Measurements from ENCODE around the gene MAP3K5. TPM values are rescaled to one million over a fixed set of nuclear protein-coding genes. Genes with fewer than 3 reads are reported as not detected.
"Not testable (repeated sequence)": the region's sequence is repeated elsewhere in the genome, so short reads cannot be mapped to it uniquely, and the experiment has no call there.

MAP3K5 gene
- polyA plus RNA-seq, 1 experiment: 2.5 TPM

- H3K36me3 ChIP-seq (ENCODE audit: control insufficient read depth, insufficient read depth, low read length): no peaks in the 10 kb centered on the region
- no peaks in the 10 kb centered on the region for H3K27me3 ChIP-seq (ENCODE audit: control insufficient read depth, insufficient read depth, low read length)
- H3K4me3 ChIP-seq (ENCODE audit: low read depth, low read length): no peak overlapping the region
- CTCF ChIA-PET: interaction anchor here (1.2 to 4.0 kb wide), 2 partner anchors 20 to 57 kb away, joined by 5 to 17 read pairs; no protein-coding TSS in a partner anchor
- TF ChIP-seq CTCF (IDR thresholded peaks at IDR 0.05; ENCODE audit: insufficient read depth, low read depth, low read length): no peak
- POLR2A ChIA-PET: no interaction called here
- DNase-seq (ENCODE audit: low read depth): no peak
Observed at GRCh38 chr6:136587527-136587926, 204.8 kb downstream of the MAP3K5 start.

- CTCF ChIA-PET: interaction anchor here (1.2 to 4.2 kb wide), 3 partner anchors 58 to 206 kb away, joined by 3 to 26 read pairs (median 17); partner anchors contain the start of gene MAP3K5
- TF ChIP-seq CTCF (IDR thresholded peaks at IDR 0.05; ENCODE audit: insufficient read depth, low read depth, low read length): no peak
- POLR2A ChIA-PET: no interaction called here
- no peak for DNase-seq (ENCODE audit: low read depth)
- Histone ChIP-seq H3K4me3 (ENCODE audit: low read depth, low read length) (no peak overlapping the region), H3K27me3 (ENCODE audit: control insufficient read depth, insufficient read depth, low read length) (no peaks in the 10 kb centered on the region), H3K36me3 (ENCODE audit: control insufficient read depth, insufficient read depth, low read length) (no peaks in the 10 kb centered on the region)
Observed at GRCh38 chr6:136586295-136586694, 206.0 kb downstream of the MAP3K5 start.

- H3K27me3 ChIP-seq (ENCODE audit: control insufficient read depth, insufficient read depth, low read length); DNase-seq (ENCODE audit: low read depth); H3K36me3 ChIP-seq (ENCODE audit: control insufficient read depth, insufficient read depth, low read length); H3K4me3 ChIP-seq (ENCODE audit: low read depth, low read length); POLR2A ChIA-PET: not testable (repeated sequence)
- CTCF ChIA-PET: interaction anchor here (1.1 to 4.2 kb wide), 4 partner anchors 8 to 207 kb away, joined by 3 to 26 read pairs (median 10); partner anchors contain the start of gene MAP3K5
Observed at GRCh38 chr6:136585523-136585922, 206.8 kb downstream of the MAP3K5 start.

GRCh38 chr6:136584290-136584689 lies 208.0 kb downstream of the MAP3K5 start:
- H3K4me3 ChIP-seq (ENCODE audit: low read depth, low read length); H3K36me3 ChIP-seq (ENCODE audit: control insufficient read depth, insufficient read depth, low read length); POLR2A ChIA-PET; H3K27me3 ChIP-seq (ENCODE audit: control insufficient read depth, insufficient read depth, low read length); DNase-seq (ENCODE audit: low read depth): not testable (repeated sequence)
- CTCF ChIA-PET: interaction anchor here (1.1 to 4.2 kb wide), 6 partner anchors 10 to 208 kb away, joined by 3 to 26 read pairs (median 4); partner anchors contain the start of gene MAP3K5

- Histone ChIP-seq H3K36me3 (ENCODE audit: control insufficient read depth, insufficient read depth, low read length) (no peaks in the 10 kb centered on the region), H3K27me3 (ENCODE audit: control insufficient read depth, insufficient read depth, low read length) (no peaks in the 10 kb centered on the region), H3K4me3 (ENCODE audit: low read depth, low read length) (no peak overlapping the region)
- peak; percentile 83 for DNase-seq (ENCODE audit: low read depth)
- CTCF ChIA-PET: interaction anchor here (0.5 to 4.2 kb wide), 8 partner anchors 25 to 209 kb away, joined by 3 to 26 read pairs (median 3); partner anchors contain the start of gene MAP3K5
- POLR2A ChIA-PET: no interaction called here
- TF ChIP-seq CTCF (IDR thresholded peaks at IDR 0.05; ENCODE audit: insufficient read depth, low read depth, low read length): peak; percentile 49
Observed at GRCh38 chr6:136582711-136583471, 209.4 kb downstream of the MAP3K5 start.

- DNase-seq (ENCODE audit: low read depth): no peak
- H3K27me3 ChIP-seq (ENCODE audit: control insufficient read depth, insufficient read depth, low read length): no peaks in the 10 kb centered on the region
- ChIA-PET CTCF (interaction anchor here (0.7 to 2.1 kb wide), 3 partner anchors 10 to 212 kb away, joined by 3 to 6 read pairs (median 6); partner anchors contain the start of gene MAP3K5), POLR2A (no interaction called here)
- no peak for TF ChIP-seq CTCF (IDR thresholded peaks at IDR 0.05; ENCODE audit: insufficient read depth, low read depth, low read length)
- H3K36me3 ChIP-seq (ENCODE audit: control insufficient read depth, insufficient read depth, low read length): no peaks in the 10 kb centered on the region
- H3K4me3 ChIP-seq (ENCODE audit: low read depth, low read length): no peak overlapping the region
Observed at GRCh38 chr6:136579800-136580199, 212.5 kb downstream of the MAP3K5 start.
